Activated T-helper 1 cell treated with anti-CD3 and anti-CD28 coated beads, Interleukin-12 subunit alpha, Interleukin-12 subunit beta, Interleukin-2, Interleukin-4 antibody, amounts not matched to agents 30 ng/mL and 10 ng/mL and 1 ng/mL, durations not matched to agents 14 hours and 24 hours and 36 hours (primary cell): ENCODE measurements around the gene TSPAN3. TPM values are rescaled to one million over a fixed set of nuclear protein-coding genes. Genes with fewer than 3 reads are reported as not detected.
A peak's percentile ranks its signal among the peaks of the same experiment; 100 is the strongest.

Experiments used
- DNase-seq: peaks from one replicate; pipeline ENCODE4 v3.0.0; 2021; ENCODE audit warnings: low spot score
- H3K27ac Mint-ChIP-seq: one replicate; pipeline ENCODE4 v1.8.0; 2021; ENCODE audit warnings: mild to moderate bottlenecking, mixed read lengths
- H3K27me3 Mint-ChIP-seq: one replicate; pipeline ENCODE4 v1.8.0; 2022; ENCODE audit warnings: mild to moderate bottlenecking, moderate library complexity, mixed read lengths; ENCODE audit not compliant: insufficient read depth
- H3K36me3 Mint-ChIP-seq: one replicate; pipeline ENCODE4 v1.8.0; 2021; ENCODE audit warnings: low read depth, mixed read lengths
- H3K4me1 Mint-ChIP-seq: one replicate; pipeline ENCODE4 v1.8.0; 2021; ENCODE audit warnings: low read depth, mixed read lengths
- H3K4me3 Mint-ChIP-seq: one replicate; pipeline ENCODE4 v1.8.0; 2021; ENCODE audit warnings: mild to moderate bottlenecking, moderate library complexity, mixed read lengths
- H3K9me3 Mint-ChIP-seq: one replicate; pipeline ENCODE4 v1.8.0; 2021; ENCODE audit warnings: mixed read lengths
- intact Hi-C: fragments of 100-400 bp; cut with micrococcal nuclease; formaldehyde crosslinking; loops from one replicate; pipeline ENCODE4 v1.15.1; 2024
- total RNA-seq: library from RNA; stranded (reverse); gene quantifications from 2 replicates; pipeline ENCODE4 v1.2.3, GENCODE V29; 2022

Gene TSPAN3
- total RNA-seq, 1 donor from 2014 or later = 41.5 TPM

GRCh38 chr15:77033417-77033728 is 37.5 kb downstream of the TSPAN3 start:
- intact Hi-C loops = no loop called here
- Mint-ChIP-seq H3K27me3 (no peaks in the 10 kb centered on the region), H3K36me3 (peaks cover 56% of the 10 kb centered on the region), H3K9me3 (no peaks in the 10 kb centered on the region), H3K4me1 (peaks cover 2% of the 10 kb centered on the region), H3K4me3 (no peak overlapping the region), H3K27ac (no peak overlapping the region)
- DNase-seq = no peak

- intact Hi-C loops = no loop called here
- H3K36me3 Mint-ChIP-seq = peaks cover 53% of the 10 kb centered on the region
- no peak for DNase-seq
Measured at GRCh38 chr15:77032647-77033416, 38.1 kb downstream of the TSPAN3 start.

GRCh38 chr15:77032052-77032646 is 38.8 kb downstream of the TSPAN3 start:
- H3K4me3 Mint-ChIP-seq = no peak overlapping the region
- H3K4me1 Mint-ChIP-seq = peaks cover 4% of the 10 kb centered on the region
- intact Hi-C loops = no loop called here
- peaks cover 50% of the 10 kb centered on the region for H3K36me3 Mint-ChIP-seq
- H3K9me3 Mint-ChIP-seq = no peaks in the 10 kb centered on the region
- H3K27me3 Mint-ChIP-seq = no peaks in the 10 kb centered on the region
- DNase-seq = no peak
- no peak overlapping the region for H3K27ac Mint-ChIP-seq

More at GRCh38 chr15:77032647-77033416, 38.1 kb downstream of the TSPAN3 start:
- Mint-ChIP-seq H3K27ac (no peak overlapping the region), H3K9me3 (no peaks in the 10 kb centered on the region), H3K4me3 (no peak overlapping the region), H3K27me3 (no peaks in the 10 kb centered on the region), H3K4me1 (no peaks in the 10 kb centered on the region)

- intact Hi-C loops = no loop called here
- Mint-ChIP-seq H3K27ac (peak overlapping the region; percentile 40), H3K4me1 (peaks cover 8% of the 10 kb centered on the region), H3K4me3 (no peak overlapping the region), H3K36me3 (peaks cover 46% of the 10 kb centered on the region), H3K27me3 (no peaks in the 10 kb centered on the region), H3K9me3 (no peaks in the 10 kb centered on the region)
- no peak for DNase-seq
Measured at GRCh38 chr15:77031376-77032050, 39.4 kb downstream of the TSPAN3 start.

- Mint-ChIP-seq H3K4me3 (no peak overlapping the region), H3K4me1 (peaks cover 10% of the 10 kb centered on the region), H3K36me3 (peaks cover 42% of the 10 kb centered on the region), H3K27ac (no peak overlapping the region), H3K27me3 (no peaks in the 10 kb centered on the region), H3K9me3 (no peaks in the 10 kb centered on the region)
- intact Hi-C loops = no loop called here
- DNase-seq = no peak
Measured at GRCh38 chr15:77030928-77031375, 40.0 kb downstream of the TSPAN3 start.

GRCh38 chr15:77030048-77030927 is 40.6 kb downstream of the TSPAN3 start:
- Mint-ChIP-seq H3K27me3 (no peaks in the 10 kb centered on the region), H3K4me3 (no peak overlapping the region), H3K36me3 (peaks cover 39% of the 10 kb centered on the region), H3K27ac (peak overlapping the region; percentile 12), H3K4me1 (peaks cover 13% of the 10 kb centered on the region), H3K9me3 (no peaks in the 10 kb centered on the region)
- no peak for DNase-seq
- intact Hi-C loops = no loop called here

GRCh38 chr15:77029166-77030047 is 41.5 kb downstream of the TSPAN3 start:
- intact Hi-C loops = no loop called here
- Mint-ChIP-seq H3K9me3 (no peaks in the 10 kb centered on the region), H3K27me3 (no peaks in the 10 kb centered on the region), H3K4me3 (no peak overlapping the region), H3K4me1 (peaks cover 13% of the 10 kb centered on the region), H3K27ac (peak overlapping the region; percentile 29), H3K36me3 (peaks cover 34% of the 10 kb centered on the region)
- DNase-seq = no peak

GRCh38 chr15:77028451-77029165 is 42.3 kb downstream of the TSPAN3 start:
- intact Hi-C loops = no loop called here
- no peaks in the 10 kb centered on the region for H3K27me3 Mint-ChIP-seq
- H3K9me3 Mint-ChIP-seq = no peaks in the 10 kb centered on the region
- peak overlapping the region; percentile 29 for H3K27ac Mint-ChIP-seq
- no peak for DNase-seq
- H3K4me1 Mint-ChIP-seq = peaks cover 21% of the 10 kb centered on the region
- H3K4me3 Mint-ChIP-seq = no peak overlapping the region
- H3K36me3 Mint-ChIP-seq = peaks cover 33% of the 10 kb centered on the region

- H3K27me3 Mint-ChIP-seq = no peaks in the 10 kb centered on the region
- intact Hi-C loops = no loop called here
- H3K9me3 Mint-ChIP-seq = no peaks in the 10 kb centered on the region
- no peak overlapping the region for H3K27ac Mint-ChIP-seq
- H3K4me3 Mint-ChIP-seq = no peak overlapping the region
- H3K36me3 Mint-ChIP-seq = peaks cover 41% of the 10 kb centered on the region
- H3K4me1 Mint-ChIP-seq = peaks cover 28% of the 10 kb centered on the region
- DNase-seq = no peak
Measured at GRCh38 chr15:77027697-77028450, 43.0 kb downstream of the TSPAN3 start.

- Mint-ChIP-seq H3K4me3 (no peak overlapping the region), H3K27me3 (no peaks in the 10 kb centered on the region), H3K4me1 (peaks cover 35% of the 10 kb centered on the region), H3K36me3 (peaks cover 46% of the 10 kb centered on the region), H3K27ac (peak overlapping the region; percentile 71), H3K9me3 (no peaks in the 10 kb centered on the region)
- no peak for DNase-seq
- intact Hi-C loops = no loop called here
Measured at GRCh38 chr15:77027111-77027696, 43.7 kb downstream of the TSPAN3 start.
